Fibroblast of the aortic adventitia (primary cell): ENCODE data around the gene DENND4B. TPM values are rescaled to one million over a fixed set of nuclear protein-coding genes. Genes with fewer than 3 reads are reported as not detected.
A peak's percentile ranks its signal among the peaks of the same experiment; 100 is the strongest.

ENCODE experiments used
- DNase-seq: peaks from one replicate; pipeline ENCODE4 v3.0.0-alpha.2; 2010; ENCODE audit warnings: low read depth
- H3K4me3 ChIP-seq: 2 replicates; pipeline ENCODE4 v1.5.1; 2011; ENCODE audit warnings: low read depth, mild to moderate bottlenecking, control low read depth, low read length, moderate library complexity
- CTCF ChIP-seq: IDR thresholded peaks from 2 replicates; pipeline ENCODE4 v1.5.1; 2011; ENCODE audit warnings: mild to moderate bottlenecking, low read length, control low read depth, inconsistent platforms; ENCODE audit not compliant: insufficient read depth
- total RNA-seq: library from RNA; depleted of rRNA; stranded (reverse); fragments of >200 nt; gene quantifications from 2 replicates; pipeline ENCODE4 v1.2.3, GENCODE V29; 2012; ENCODE audit warnings: low replicate concordance

Gene DENND4B
- total RNA-seq, 1 donor: 23.2 TPM

DNA sequence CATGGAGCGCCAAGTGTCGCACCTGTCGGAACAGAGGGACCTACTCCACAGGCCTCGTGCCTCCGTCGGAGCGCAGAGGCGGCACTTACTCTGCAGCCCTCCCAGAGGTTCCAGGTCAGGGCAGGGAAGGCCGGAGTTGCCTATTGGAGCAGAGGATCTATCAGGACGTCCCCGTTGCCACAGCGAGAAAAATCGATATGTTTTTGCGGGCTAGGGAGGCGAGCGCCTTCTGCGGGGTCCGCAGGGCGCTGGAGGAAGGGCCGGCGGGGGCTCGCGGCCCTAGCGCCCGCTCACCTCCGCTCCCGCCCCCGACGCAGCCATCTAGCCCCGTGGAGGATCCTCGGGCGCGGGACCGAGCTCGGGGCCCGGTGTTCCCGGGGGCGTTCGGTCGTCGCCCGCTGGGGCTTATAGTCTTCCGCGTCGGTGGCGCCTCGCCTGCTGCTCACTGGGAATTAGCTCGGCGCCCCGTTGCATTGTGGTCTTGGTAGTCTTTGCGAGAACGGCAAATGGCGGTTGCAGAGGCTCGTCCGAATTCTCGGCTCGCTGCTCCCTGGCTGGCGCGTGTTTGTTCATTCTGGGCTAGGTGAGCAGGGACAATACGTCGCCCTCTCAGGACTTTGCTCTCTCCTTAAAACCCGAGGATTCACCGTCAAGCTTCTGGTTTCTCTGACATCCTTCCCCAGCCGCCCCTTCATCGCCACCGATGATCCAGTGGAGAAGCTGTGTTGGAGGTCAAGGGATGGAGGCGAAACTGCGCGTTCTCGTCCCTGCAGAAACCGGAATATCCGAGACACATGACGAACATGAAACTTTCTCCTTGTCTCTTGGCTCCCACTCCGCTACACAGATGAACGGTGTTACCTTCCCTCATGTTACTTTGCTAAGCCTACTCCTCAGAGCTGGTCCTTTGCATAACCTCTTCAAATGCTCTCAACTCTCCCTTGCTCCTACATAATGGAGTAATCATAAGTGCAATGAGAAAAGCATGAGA lies 31.0 kb upstream of the DENND4B start, which contains the start of gene JTB:
TSS of gene JTB (minus strand) at position 425 of the 991 bp plus-strand sequence. CDS start at position 3, 422 bp downstream.
- DNase-seq: peak; percentile 78
- H3K4me3 ChIP-seq: peak within 1 kb of the TSS; percentile 98
- peak; percentile 12 for TF ChIP-seq CTCF

DNA sequence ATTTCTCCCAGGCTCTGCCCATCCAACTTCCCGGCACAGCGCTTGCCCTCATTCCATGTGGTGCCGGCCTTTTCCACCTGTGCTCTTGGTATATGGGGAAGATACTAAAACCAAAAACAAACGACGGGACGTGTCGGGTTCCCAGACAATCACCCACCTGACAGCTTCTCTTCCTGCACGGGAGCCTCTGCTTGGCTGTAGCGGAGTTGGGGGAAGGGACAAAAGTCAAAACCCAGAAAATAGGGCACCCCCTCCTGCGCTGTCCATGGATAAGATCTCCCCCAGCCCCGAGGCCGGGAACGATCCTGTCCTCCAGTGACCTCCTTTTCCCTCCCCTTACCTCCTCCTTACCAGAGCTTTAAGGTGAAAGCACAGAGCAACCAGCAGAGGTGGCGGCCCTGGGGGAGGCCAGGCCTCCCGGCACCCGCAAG lies 30.3 kb upstream of the DENND4B start:
- no peak for TF ChIP-seq CTCF
- no peak for DNase-seq
- H3K4me3 ChIP-seq: peak overlapping the region; percentile 98

- H3K4me3 ChIP-seq: no peak overlapping the region
- no peak for DNase-seq
- no peak for TF ChIP-seq CTCF
These were observed 27.0 kb upstream of the DENND4B start for GRCh38 chr1:153973525-153973924.

- DNase-seq: no peak
- no peak for TF ChIP-seq CTCF
- H3K4me3 ChIP-seq: no peak overlapping the region
These were observed 26.6 kb upstream of the DENND4B start for GRCh38 chr1:153973071-153973470.

- TF ChIP-seq CTCF: no peak
- DNase-seq: no peak
These were observed 23.8 kb upstream of the DENND4B start for GRCh38 chr1:153970346-153970745.

GRCh38 chr1:153968972-153969371 lies 22.5 kb upstream of the DENND4B start:
- H3K4me3 ChIP-seq: no peak overlapping the region
- TF ChIP-seq CTCF: no peak
- no peak for DNase-seq

More at GRCh38 chr1:153970346-153970745, 23.8 kb upstream of the DENND4B start:
- H3K4me3 ChIP-seq: no peak overlapping the region
